ENCODE results near the gene PVALEF.

GRCh38 chr17:81186203-81186602 lies 20.9 kb downstream of the PVALEF start:
- TF ChIP-seq CTCF (IDR thresholded peaks at IDR 0.05) (no peak), POLR2A (IDR thresholded peaks at IDR 0.05) (no peak), EP300 (IDR thresholded peaks at IDR 0.05) (no peak)

Data from gastroesophageal sphincter (tissue), 3 donors.